ENCODE results near the gene C10orf62. TPM values are rescaled to one million over a fixed set of nuclear protein-coding genes. Genes with fewer than 3 reads are reported as not detected.

Gene C10orf62
- total and polyA plus RNA-seq, 2 donors (not counting 3 experiments of a cell fraction or from before 2014, with no cell fraction given): not detected

DNA sequence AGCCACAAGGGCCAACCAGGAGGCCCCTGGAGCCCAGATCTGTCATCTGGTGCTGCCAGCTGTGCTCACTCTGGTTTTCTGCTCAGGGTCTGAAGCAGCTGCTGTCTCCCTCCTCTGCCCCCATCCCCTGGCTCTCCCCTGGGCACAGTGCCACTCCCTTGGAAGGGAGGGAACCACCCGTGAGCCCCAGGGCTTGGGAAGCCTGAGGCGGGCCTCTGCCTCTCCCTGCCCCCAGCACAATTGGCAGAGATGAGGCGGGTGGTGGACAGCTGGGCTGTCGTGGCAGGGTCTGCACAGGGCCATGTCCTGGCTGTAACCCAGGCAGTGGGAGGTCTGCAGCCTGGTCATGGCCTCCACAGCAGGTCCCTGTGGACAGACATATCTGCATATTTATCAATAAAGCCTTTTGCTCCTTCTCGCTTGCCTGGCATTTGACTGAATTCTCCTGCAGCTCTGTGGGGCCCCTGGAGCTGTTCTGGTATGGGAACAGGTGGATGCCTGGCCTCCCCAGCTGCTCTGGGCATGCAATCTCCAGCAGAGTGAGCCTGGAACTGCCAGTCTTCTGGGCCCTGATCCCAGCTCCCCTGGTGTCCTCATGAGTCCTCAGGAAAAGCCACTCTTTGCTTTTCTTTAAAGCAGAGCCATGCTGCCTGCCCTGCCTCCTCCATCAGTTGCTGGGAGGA is 18.6 kb upstream of the C10orf62 start:
- TF ChIP-seq POLR2A (IDR thresholded peaks at IDR 0.05; ENCODE audit: low read depth, low read length) (no peak), POLR2AphosphoS5 (IDR thresholded peaks at IDR 0.05; ENCODE audit: insufficient read depth, low read depth, low read length) (no peak), MAX (IDR thresholded peaks at IDR 0.05; ENCODE audit: insufficient read depth, insufficient read length) (no peak), MYC (IDR thresholded peaks at IDR 0.05; ENCODE audit: low read depth, low read length) (no peak), JUN (IDR thresholded peaks at IDR 0.05; ENCODE audit: borderline replicate concordance, insufficient read depth, insufficient read length, low read depth) (no peak), GATA2 (IDR thresholded peaks at IDR 0.05; ENCODE audit: insufficient read depth, insufficient read length, low read depth, low read length) (no peak), FOS (IDR thresholded peaks at IDR 0.05; ENCODE audit: borderline replicate concordance, insufficient read depth, low read length) (no peak), EZH2 (IDR thresholded peaks at IDR 0.05; ENCODE audit: borderline replicate concordance, low read depth, low read length, severe bottlenecking) (no peak)
- TF ChIP-seq, protein P1, sequence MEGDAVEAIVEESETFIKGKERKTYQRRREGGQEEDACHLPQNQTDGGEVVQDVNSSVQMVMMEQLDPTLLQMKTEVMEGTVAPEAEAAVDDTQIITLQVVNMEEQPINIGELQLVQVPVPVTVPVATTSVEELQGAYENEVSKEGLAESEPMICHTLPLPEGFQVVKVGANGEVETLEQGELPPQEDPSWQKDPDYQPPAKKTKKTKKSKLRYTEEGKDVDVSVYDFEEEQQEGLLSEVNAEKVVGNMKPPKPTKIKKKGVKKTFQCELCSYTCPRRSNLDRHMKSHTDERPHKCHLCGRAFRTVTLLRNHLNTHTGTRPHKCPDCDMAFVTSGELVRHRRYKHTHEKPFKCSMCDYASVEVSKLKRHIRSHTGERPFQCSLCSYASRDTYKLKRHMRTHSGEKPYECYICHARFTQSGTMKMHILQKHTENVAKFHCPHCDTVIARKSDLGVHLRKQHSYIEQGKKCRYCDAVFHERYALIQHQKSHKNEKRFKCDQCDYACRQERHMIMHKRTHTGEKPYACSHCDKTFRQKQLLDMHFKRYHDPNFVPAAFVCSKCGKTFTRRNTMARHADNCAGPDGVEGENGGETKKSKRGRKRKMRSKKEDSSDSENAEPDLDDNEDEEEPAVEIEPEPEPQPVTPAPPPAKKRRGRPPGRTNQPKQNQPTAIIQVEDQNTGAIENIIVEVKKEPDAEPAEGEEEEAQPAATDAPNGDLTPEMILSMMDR (IDR thresholded peaks at IDR 0.05; ENCODE audit: extremely low read depth in 1 of 2, insufficient read depth in 1 of 2, low read depth in 1 of 2, low read length in 2 of 2): no peak
- FAIRE-seq (no peak), DNase-seq (ENCODE audit: low read depth, low spot score) (no peak)
- ChIA-PET CTCF (interaction anchor here (1.0 to 8.2 kb wide), 16 partner anchors 13 to 131 kb away, joined by 3 to 304 read pairs (median 8); partner anchors contain the start of genes HOGA1 and MORN4), POLR2A (no interaction called here)
- intact Hi-C loops (cut with micrococcal nuclease) (no loop called here), dilution Hi-C loops (cut with MboI; ENCODE audit: extremely low pct_ligation_motif_present, low sequenced_read_pairs) (no loop called here)
- Histone ChIP-seq H3K9me1 (replicated peaks; ENCODE audit: control insufficient read depth, extremely low read depth, insufficient read depth, low read length) (no peaks in the 10 kb centered on the region), H4K20me1 (replicated peaks; ENCODE audit: control insufficient read depth, extremely low read depth, insufficient read depth, low read length) (no peaks in the 10 kb centered on the region), H3K79me2 (ENCODE audit: control insufficient read depth, insufficient read depth, low read length) (no peaks in the 10 kb centered on the region), H3K27me3 (ENCODE audit: control insufficient read depth in 2 of 2, insufficient read depth in 2 of 2, low read length in 2 of 2) (no peaks in the 10 kb centered on the region), H3K9ac (replicated peaks; ENCODE audit: extremely low read depth, insufficient read depth, low read length) (no peak overlapping the region), H3K4me3 (replicated peaks in 1 of 3; ENCODE audit: insufficient read depth in 1 of 3, low read depth in 1 of 3, low read length in 3 of 3) (no peak overlapping the region), H2AFZ (ENCODE audit: low read depth, low read length) (no peak overlapping the region), H3K9me3 (replicated peaks; ENCODE audit: control insufficient read depth, insufficient read depth, low read length) (no peaks in the 10 kb centered on the region), H3K36me3 (ENCODE audit: control insufficient read depth in 2 of 2, extremely low read depth in 1 of 2, insufficient read depth in 2 of 2, low read length in 2 of 2) (peaks cover 3 to 37% of the 10 kb centered on the region in 2 experiments), H3K4me2 (ENCODE audit: insufficient read depth, low read length) (no peak overlapping the region), H3K27ac (ENCODE audit: insufficient read depth, low read depth, low read length) (no peak overlapping the region), H3K4me1 (ENCODE audit: control insufficient read depth, extremely low read depth, insufficient read depth, low read length) (peaks cover 14% of the 10 kb centered on the region)
- BruUV-seq (replicated peaks): TSS peak; percentile 69

All from endothelial cell of umbilical vein (primary cell).